Tibial nerve (tissue), 4 donors: ENCODE results near the gene CXXC4. TPM values are rescaled to one million over a fixed set of nuclear protein-coding genes. Genes with fewer than 3 reads are reported as not detected.
A peak's percentile ranks its signal among the peaks of the same experiment; 100 is the strongest.

Experiments
- DNase-seq, 2 donors: peaks; one replicate each; pipeline ENCODE4 v3.0.0-alpha.2; 2019; ENCODE audit warnings: low spot score in 2 of 2
- H3K27ac ChIP-seq, 4 donors: fragments of 200-600 bp; sonication (generic) in 3 of 4; one replicate each; pipeline ENCODE4 v1.5.1; 2017 to 2019; ENCODE audit warnings: mild to moderate bottlenecking in 1 of 4
- H3K27me3 ChIP-seq, 2 donors: fragments of 200-600 bp; sonication (generic) in 1 of 2; one replicate each; pipeline versions ENCODE4 v1.5.1 to v1.6.0; 2017 to 2019
- H3K36me3 ChIP-seq, 3 donors: fragments of 200-600 bp; sonication (generic); one replicate each; pipeline ENCODE4 v1.5.1; 2018 to 2019
- H3K4me1 ChIP-seq, 4 donors: fragments of 200-600 bp; sonication (generic) in 3 of 4; one replicate each; pipeline ENCODE4 v1.5.1; 2017 to 2019
- H3K4me3 ChIP-seq, 4 donors: fragments of 200-600 bp; sonication (generic) in 3 of 4; one replicate each; pipeline ENCODE4 v1.5.1; 2017 to 2019; ENCODE audit warnings: mild to moderate bottlenecking in 1 of 4, moderate library complexity in 1 of 4
- H3K9me3 ChIP-seq, 4 donors: fragments of 200-600 bp; sonication (generic) in 3 of 4; one replicate each; pipeline ENCODE4 v1.5.1; 2017 to 2019
- EP300 ChIP-seq, 2 donors: sonication (generic); formaldehyde crosslinking; IDR thresholded peaks; one replicate each; pipeline ENCODE4 v1.6.1; 2017; ENCODE audit warnings: antibody characterized with exemption in 2 of 2, mild to moderate bottlenecking in 1 of 2
- POLR2A ChIP-seq, 2 donors: fragments of 450-650 bp; IDR thresholded peaks; one replicate each; pipeline ENCODE4 v1.6.1; 2017; ENCODE audit warnings: antibody characterized with exemption in 2 of 2, mild to moderate bottlenecking in 2 of 2, moderate library complexity in 2 of 2
- WGBS, 2 donors: methylation state at CpG; one replicate each; pipeline ENCODE4 v1.1.5; 2018; 5-methylcytosine and 5-hydroxymethylcytosine counted together
- total RNA-seq, 4 donors: library from RNA; depleted of rRNA; stranded (reverse); fragments of >200 nt; gene quantifications; one replicate each; pipeline ENCODE4 v1.1.0, GENCODE V29; 2016
- TF ChIP-seq, protein P1 (sequence below), 5 experiments: fragments of 200-600 bp in 3 of 5; fragments of 450-650 bp in 2 of 5; sonication (generic) in 3 of 5; IDR thresholded peaks; one replicate each; pipeline ENCODE4 v1.5.1; 2016 to 2019; ENCODE audit warnings: antibody characterized with exemption in 5 of 5, mild to moderate bottlenecking in 3 of 5, moderate library complexity in 2 of 5

Gene CXXC4
- total RNA-seq, 4 donors from 2014 or later: 2.5 to 4.2 (median 3.1) TPM

GRCh38 chr4:104469794-104470193 lies 24.9 kb downstream of the CXXC4 start:
- H3K27ac ChIP-seq: no peak overlapping the region
- H3K27me3 ChIP-seq: no peaks in the 10 kb centered on the region
- H3K4me1 ChIP-seq: no peaks in the 10 kb centered on the region
- no peak for DNase-seq
- TF ChIP-seq, protein P1, sequence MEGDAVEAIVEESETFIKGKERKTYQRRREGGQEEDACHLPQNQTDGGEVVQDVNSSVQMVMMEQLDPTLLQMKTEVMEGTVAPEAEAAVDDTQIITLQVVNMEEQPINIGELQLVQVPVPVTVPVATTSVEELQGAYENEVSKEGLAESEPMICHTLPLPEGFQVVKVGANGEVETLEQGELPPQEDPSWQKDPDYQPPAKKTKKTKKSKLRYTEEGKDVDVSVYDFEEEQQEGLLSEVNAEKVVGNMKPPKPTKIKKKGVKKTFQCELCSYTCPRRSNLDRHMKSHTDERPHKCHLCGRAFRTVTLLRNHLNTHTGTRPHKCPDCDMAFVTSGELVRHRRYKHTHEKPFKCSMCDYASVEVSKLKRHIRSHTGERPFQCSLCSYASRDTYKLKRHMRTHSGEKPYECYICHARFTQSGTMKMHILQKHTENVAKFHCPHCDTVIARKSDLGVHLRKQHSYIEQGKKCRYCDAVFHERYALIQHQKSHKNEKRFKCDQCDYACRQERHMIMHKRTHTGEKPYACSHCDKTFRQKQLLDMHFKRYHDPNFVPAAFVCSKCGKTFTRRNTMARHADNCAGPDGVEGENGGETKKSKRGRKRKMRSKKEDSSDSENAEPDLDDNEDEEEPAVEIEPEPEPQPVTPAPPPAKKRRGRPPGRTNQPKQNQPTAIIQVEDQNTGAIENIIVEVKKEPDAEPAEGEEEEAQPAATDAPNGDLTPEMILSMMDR (IDR thresholded peaks at IDR 0.05): no peak
- no peak for TF ChIP-seq POLR2A (IDR thresholded peaks at IDR 0.05)
- no peak for TF ChIP-seq EP300 (IDR thresholded peaks at IDR 0.05)
- no peak overlapping the region for H3K4me3 ChIP-seq
- no peaks in the 10 kb centered on the region for H3K36me3 ChIP-seq
- no peaks in the 10 kb centered on the region for H3K9me3 ChIP-seq

DNA sequence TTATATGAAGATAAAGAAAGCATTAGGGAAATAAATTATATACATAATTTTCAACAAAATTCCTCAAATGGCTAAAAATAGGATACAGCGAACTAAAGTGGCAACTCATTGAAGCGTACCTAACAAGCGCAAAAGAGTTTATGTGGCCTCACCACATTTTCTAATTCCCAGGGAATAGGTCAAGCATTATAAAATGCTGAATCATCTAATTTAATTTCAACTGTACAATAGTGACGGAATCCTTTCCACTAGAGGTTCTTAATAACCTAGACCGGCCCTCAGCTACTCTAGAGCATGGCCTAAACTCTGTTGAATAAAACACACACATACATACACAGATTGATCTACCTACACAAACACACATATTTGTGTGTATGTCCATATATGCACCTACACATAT lies 29.1 kb downstream of the CXXC4 start:
- H3K4me3 ChIP-seq: no peak overlapping the region
- no peaks in the 10 kb centered on the region for H3K9me3 ChIP-seq
- no peaks in the 10 kb centered on the region for H3K4me1 ChIP-seq
- no peaks in the 10 kb centered on the region for H3K36me3 ChIP-seq
- no peak overlapping the region for H3K27ac ChIP-seq
- no peak for DNase-seq
- no peaks in the 10 kb centered on the region for H3K27me3 ChIP-seq
- TF ChIP-seq, protein P1 (IDR thresholded peaks at IDR 0.05): no peak
- 94 to 96% methylated on average over 5 of the region's 5 CpGs for WGBS, 2 donors

DNA sequence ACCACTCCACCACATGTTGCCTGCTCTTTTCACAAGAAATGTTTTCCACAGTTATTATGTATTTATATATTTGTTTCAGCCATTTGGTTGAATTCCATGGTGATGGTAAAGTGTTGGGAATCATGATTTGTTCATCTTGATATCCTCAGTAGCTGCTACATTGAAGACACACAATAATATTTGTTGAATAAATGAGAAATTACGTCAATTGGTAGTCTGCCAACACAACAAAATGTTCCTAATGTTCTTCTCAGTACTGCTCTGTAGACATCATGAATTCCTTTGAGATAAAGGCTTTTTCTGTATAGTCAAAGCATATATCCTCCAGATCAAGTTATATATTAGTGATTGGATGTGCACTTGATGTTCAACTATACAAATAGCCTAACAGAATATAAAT lies 29.5 kb downstream of the CXXC4 start:
- Histone ChIP-seq H3K27me3 (no peaks in the 10 kb centered on the region), H3K4me1 (no peaks in the 10 kb centered on the region), H3K4me3 (no peak overlapping the region), H3K9me3 (no peaks in the 10 kb centered on the region), H3K27ac (peak overlapping the region in 1 of 4 donors; percentile 54), H3K36me3 (no peaks in the 10 kb centered on the region)
- WGBS, 2 donors: 22 to 31% methylated on average over 1 of the region's 1 CpG
- TF ChIP-seq EP300 (IDR thresholded peaks at IDR 0.05) (no peak), POLR2A (IDR thresholded peaks at IDR 0.05) (no peak)
- TF ChIP-seq, protein P1 (IDR thresholded peaks at IDR 0.05): no peak
- no peak for DNase-seq

DNA sequence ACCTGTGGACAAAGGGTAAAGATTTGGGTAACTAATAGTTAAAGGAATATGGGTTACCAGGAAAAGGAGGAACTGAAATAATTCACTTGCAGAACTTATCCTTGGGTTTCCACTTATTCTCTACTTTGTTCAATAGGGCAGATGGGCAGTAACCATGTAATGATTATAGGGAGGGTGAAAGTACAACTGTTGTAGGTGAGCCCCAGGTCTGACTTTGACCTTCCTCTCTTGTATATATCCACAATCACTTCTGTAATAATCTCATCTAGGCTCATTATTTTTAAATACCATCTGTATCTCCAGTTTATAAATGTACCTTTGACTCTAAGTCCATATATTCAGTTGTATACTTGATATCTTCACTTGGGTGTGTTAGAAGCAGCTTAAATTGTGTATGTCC lies 32.1 kb downstream of the CXXC4 start:
- TF ChIP-seq EP300 (IDR thresholded peaks at IDR 0.05): no peak
- no peak for TF ChIP-seq POLR2A (IDR thresholded peaks at IDR 0.05)
- TF ChIP-seq, protein P1 (IDR thresholded peaks at IDR 0.05): no peak
- no peaks in the 10 kb centered on the region for H3K36me3 ChIP-seq
- H3K27me3 ChIP-seq: no peaks in the 10 kb centered on the region
- H3K4me1 ChIP-seq: no peaks in the 10 kb centered on the region
- no peak for DNase-seq
- no peak overlapping the region for H3K27ac ChIP-seq
- no peak overlapping the region for H3K4me3 ChIP-seq
- no peaks in the 10 kb centered on the region for H3K9me3 ChIP-seq

GRCh38 chr4:104457308-104457981 lies 37.2 kb downstream of the CXXC4 start:
- Histone ChIP-seq H3K36me3 (no peaks in the 10 kb centered on the region), H3K9me3 (no peaks in the 10 kb centered on the region), H3K27ac (no peak overlapping the region), H3K4me1 (no peaks in the 10 kb centered on the region), H3K4me3 (no peak overlapping the region), H3K27me3 (no peaks in the 10 kb centered on the region)
- no peak for TF ChIP-seq EP300 (IDR thresholded peaks at IDR 0.05)
- TF ChIP-seq, protein P1 (IDR thresholded peaks at IDR 0.05): no peak
- no peak for TF ChIP-seq POLR2A (IDR thresholded peaks at IDR 0.05)
- DNase-seq: no peak
- WGBS, 2 donors: 56 to 69% methylated on average over 2 of the region's 2 CpGs
